Measurements from ENCODE around the gene TRAPPC3.

- TF ChIP-seq CTCF (IDR thresholded peaks at IDR 0.05; ENCODE audit: low read depth, low read length, poor library complexity, severe bottlenecking) (no peak), EZH2phosphoT487 (IDR thresholded peaks at IDR 0.05; ENCODE audit: borderline replicate concordance, low read length) (no peak)
Observed at GRCh38 chr1:36122062-36123030, 26.9 kb downstream of the TRAPPC3 start.
